ENCODE results near the gene HSBP1L1.

DNA sequence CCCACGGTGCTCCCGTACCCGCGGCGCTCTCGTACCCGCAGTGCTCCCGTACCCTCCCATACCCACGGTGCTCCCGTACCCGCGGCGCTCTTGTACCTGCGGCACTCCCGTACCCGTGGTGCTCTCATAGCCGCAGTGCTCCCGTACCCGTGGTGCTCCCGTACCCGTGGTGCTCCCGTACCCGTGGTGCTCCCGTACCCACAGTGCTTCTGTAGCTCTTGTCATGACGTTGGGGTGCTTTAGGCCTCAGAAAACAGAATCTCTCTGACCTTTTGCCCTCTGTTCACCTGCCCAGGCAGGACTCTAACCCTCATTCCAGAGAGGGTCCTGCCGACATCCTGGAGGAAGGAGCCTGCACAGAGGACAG, 48.3 kb upstream of the HSBP1L1 start:
- no peak for TF ChIP-seq CTCF (IDR thresholded peaks at IDR 0.05)
- TF ChIP-seq POLR2A (IDR thresholded peaks at IDR 0.05): no peak

Data from right lobe of liver (tissue), 4 donors.